ENCODE results near the gene SYDE2.
"Not testable (repeated sequence)": the region's sequence is repeated elsewhere in the genome, so short reads cannot be mapped to it uniquely, and the experiment has no call there.

The SYDE2 gene

DNA sequence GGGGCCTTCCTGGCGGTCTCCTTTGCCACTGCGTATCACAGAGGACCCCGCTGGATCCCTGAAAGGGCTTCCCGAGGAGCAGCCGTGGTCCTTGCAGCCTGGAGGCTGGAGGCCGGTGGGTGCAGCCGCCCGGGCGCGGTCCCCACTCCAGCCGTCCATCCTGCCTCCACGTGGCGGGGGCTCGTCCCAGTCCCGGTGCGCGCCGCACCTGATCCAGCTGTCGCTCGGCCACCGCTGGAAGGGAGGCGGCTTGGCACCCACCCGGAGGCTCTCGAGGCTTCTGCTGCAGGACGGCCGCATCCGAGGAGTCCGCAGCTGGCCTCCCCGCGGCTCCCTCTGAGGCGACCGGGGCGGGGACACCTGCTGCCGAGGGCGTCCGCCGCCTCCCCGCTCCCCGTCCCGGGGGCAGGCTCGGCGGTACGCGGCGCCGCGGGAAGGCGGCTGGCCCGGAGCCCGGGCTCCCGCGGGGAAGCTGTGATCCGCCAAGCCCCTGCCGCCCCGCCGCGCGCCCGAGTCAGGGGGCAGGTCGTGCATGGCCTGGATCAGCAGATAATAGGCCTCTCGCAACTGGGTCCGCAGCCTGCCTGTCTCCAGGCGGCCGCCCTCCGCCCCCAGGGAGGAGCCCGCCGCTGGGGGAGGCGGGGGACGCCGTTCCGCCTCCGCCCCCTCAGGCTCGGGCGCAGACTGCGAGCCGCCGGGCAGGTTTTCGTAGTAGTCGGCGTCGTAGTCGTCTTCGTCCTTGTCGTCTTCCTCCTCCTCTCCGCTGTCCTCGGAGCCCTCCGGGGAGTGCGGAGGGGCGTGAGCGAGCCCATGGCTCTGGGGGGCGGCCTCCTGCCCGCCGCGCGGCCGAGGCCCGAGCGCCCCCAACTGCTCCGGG is at the start of gene SYDE2:
TSS of gene SYDE2 (minus strand) at position 554 of the 877 bp plus-strand sequence. CDS start at position 534, 20 bp downstream.
- DNase-seq = peak; percentile 83
- H3K9me3 ChIP-seq (ENCODE audit: severe bottlenecking) = no peaks in the 10 kb centered on the region
- no peaks in the 10 kb centered on the region for H3K27me3 ChIP-seq (ENCODE audit: insufficient read depth, low read depth, severe bottlenecking)
- no peaks in the 10 kb centered on the region for H3K36me3 ChIP-seq
- H3K27ac ChIP-seq = peak within 1 kb of the TSS; percentile 73
- H3K4me3 ChIP-seq (ENCODE audit: low read depth, low read length) = peak within 1 kb of the TSS; percentile 75
- TF ChIP-seq CTCF (IDR thresholded peaks at IDR 0.05; ENCODE audit: low read depth, low read length) = no peak

DNA sequence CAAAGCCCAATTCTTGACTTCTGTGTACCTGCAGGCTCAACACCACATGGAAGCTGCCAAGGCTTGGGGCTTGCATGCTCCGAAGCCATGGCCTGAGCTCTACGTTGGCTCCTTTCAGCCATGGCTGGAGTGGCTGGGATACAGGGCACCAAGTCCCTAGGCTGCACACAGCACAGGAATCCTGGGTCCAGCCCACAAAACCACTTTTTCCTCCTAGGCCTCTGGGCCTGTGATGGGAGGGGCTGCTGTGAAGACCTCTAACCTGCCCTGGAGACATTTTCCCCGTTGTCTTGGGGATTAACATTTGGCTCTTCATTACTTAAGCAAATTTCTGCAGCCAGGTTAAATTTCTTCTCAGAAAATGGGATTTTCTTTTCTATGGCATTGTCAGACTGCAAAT is 48.2 kb upstream of the SYDE2 start:
- not testable (repeated sequence) for DNase-seq; H3K9me3 ChIP-seq (ENCODE audit: severe bottlenecking); H3K27me3 ChIP-seq (ENCODE audit: insufficient read depth, low read depth, severe bottlenecking); H3K27ac ChIP-seq; H3K4me3 ChIP-seq (ENCODE audit: low read depth, low read length)
- peaks cover 11% of the 10 kb centered on the region for H3K36me3 ChIP-seq

- TF ChIP-seq CTCF (IDR thresholded peaks at IDR 0.05; ENCODE audit: low read depth, low read length) = no peak
Observed at GRCh38 chr1:85245891-85246290, 45.1 kb upstream of the SYDE2 start.

DNA sequence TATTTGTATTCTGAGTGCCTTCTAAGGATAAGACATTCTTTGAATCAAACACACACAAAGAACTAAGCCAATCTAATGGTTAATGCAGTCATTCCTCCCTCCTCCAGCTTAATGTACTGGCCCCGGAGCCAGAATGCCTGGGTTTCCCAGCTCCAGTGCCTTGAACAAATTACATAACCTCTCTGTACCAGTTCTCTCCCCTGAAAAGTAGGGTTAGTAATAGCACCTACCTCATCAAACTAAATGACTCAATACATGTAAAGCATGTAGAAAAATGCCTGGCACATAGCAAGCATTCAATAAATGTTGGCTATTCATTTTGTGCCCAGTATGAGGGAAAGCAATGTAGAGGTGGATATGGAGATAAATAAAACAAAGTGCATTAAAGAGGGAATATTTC is 44.6 kb upstream of the SYDE2 start:
- Histone ChIP-seq H3K27me3 (ENCODE audit: insufficient read depth, low read depth, severe bottlenecking) (no peaks in the 10 kb centered on the region), H3K9me3 (ENCODE audit: severe bottlenecking) (no peaks in the 10 kb centered on the region), H3K4me3 (ENCODE audit: low read depth, low read length) (no peak overlapping the region), H3K27ac (no peak overlapping the region), H3K36me3 (peaks cover under 1% of the 10 kb centered on the region; the same call in 1 of the 2 replicates)
- DNase-seq = no peak
- TF ChIP-seq CTCF (IDR thresholded peaks at IDR 0.05; ENCODE audit: low read depth, low read length) = no peak

More at GRCh38 chr1:85245891-85246290, 45.1 kb upstream of the SYDE2 start:
- H3K27ac ChIP-seq = no peak overlapping the region
- no peak overlapping the region for H3K4me3 ChIP-seq (ENCODE audit: low read depth, low read length)
- no peaks in the 10 kb centered on the region for H3K27me3 ChIP-seq (ENCODE audit: insufficient read depth, low read depth, severe bottlenecking)
- DNase-seq = no peak
- H3K9me3 ChIP-seq (ENCODE audit: severe bottlenecking) = no peaks in the 10 kb centered on the region
- H3K36me3 ChIP-seq = peaks cover 3% of the 10 kb centered on the region; the same call in 1 of the 2 replicates

DNA sequence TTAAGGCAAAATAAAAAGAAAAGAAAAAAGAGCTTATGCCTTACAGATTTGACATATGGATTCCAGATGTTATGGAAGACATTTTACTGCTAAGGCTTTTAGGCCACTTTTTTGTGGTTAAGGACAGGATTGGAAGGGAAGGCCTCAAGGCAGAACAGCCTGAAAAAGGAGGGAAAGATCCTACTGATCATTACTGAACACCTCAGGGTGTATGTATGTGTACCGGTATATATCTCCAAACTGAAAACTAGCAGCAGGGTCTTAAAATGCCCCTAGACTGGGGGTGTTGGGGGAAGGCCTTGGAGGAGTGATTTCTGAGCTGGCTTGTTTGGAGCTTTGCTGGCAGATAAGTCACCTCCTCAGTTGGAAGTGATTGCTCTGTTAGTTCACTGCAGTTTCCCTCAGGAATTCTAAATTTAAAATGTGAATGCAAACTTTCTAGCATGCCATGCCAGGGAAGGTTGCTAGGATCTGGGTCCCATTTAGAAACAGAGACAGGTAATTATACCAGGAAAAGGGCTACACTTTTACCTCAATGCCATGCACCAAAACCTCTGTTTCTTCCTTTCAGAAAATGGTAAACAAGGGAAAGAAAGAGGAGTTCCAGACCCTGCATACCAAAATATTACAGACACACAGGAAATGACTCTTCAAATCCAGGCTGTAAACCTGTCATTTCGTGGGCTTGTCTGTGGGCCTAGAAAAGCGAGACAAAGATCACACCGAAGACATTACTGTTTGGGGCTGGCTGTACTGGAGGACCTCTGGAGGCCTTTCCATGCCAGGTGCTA is 43.6 kb upstream of the SYDE2 start:
- Histone ChIP-seq H3K9me3 (ENCODE audit: severe bottlenecking) (no peaks in the 10 kb centered on the region), H3K4me3 (ENCODE audit: low read depth, low read length) (no peak overlapping the region), H3K27me3 (ENCODE audit: insufficient read depth, low read depth, severe bottlenecking) (no peaks in the 10 kb centered on the region), H3K27ac (no peak overlapping the region), H3K36me3 (no peaks in the 10 kb centered on the region)
- TF ChIP-seq CTCF (IDR thresholded peaks at IDR 0.05; ENCODE audit: low read depth, low read length) = no peak
- DNase-seq = no peak

DNA sequence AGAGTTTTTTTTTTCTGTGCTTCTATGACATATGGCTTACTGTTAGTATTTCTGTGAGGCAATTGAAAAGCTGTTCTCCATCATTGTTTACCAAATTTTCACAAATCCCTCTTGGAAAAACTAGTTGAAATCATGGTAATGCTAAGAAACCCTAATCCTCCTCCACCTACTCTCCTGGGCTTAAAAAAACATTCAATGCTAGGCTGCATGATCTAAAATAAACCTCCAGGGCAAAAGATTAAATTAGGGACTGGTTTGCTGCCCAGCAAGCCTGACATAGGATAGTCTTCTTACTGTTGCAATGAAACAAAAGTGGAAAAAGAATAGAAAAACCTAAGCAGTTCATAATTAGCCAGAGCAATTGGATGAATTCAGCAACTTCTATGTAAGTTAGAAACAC is 42.6 kb upstream of the SYDE2 start:
- H3K27ac ChIP-seq = no peak overlapping the region
- no peaks in the 10 kb centered on the region for H3K9me3 ChIP-seq (ENCODE audit: severe bottlenecking)
- H3K27me3 ChIP-seq (ENCODE audit: insufficient read depth, low read depth, severe bottlenecking) = no peaks in the 10 kb centered on the region
- no peak for TF ChIP-seq CTCF (IDR thresholded peaks at IDR 0.05; ENCODE audit: low read depth, low read length)
- H3K36me3 ChIP-seq = no peaks in the 10 kb centered on the region
- no peak overlapping the region for H3K4me3 ChIP-seq (ENCODE audit: low read depth, low read length)
- no peak for DNase-seq
